HS-5 (cell line): ENCODE results near the gene SMIM1.
"Not testable (repeated sequence)": the region's sequence is repeated elsewhere in the genome, so short reads cannot be mapped to it uniquely, and the experiment has no call there.

Experiments
- DNase-seq: peaks from one replicate; pipeline ENCODE4 v3.0.0-alpha.2; 2012; ENCODE audit warnings: low read depth

SMIM1 gene

GRCh38 chr1:3796215-3797061 is 23.9 kb downstream of the SMIM1 start, which contains the start of gene LRRC47:
Gene LRRC47, minus strand, starts transcription at chr1:3796498. Its CDS starts 22 bp downstream, at chr1:3796476.
- DNase-seq, result peak; percentile 49

- no peak for DNase-seq
Observed at GRCh38 chr1:3799976-3800685, 27.6 kb downstream of the SMIM1 start.

GRCh38 chr1:3800795-3801194 is 28.2 kb downstream of the SMIM1 start:
- DNase-seq, result not testable (repeated sequence)

- no peak for DNase-seq
Observed at GRCh38 chr1:3803905-3804626, 31.5 kb downstream of the SMIM1 start.

- not testable (repeated sequence) for DNase-seq
Observed at GRCh38 chr1:3804627-3804944, 32.0 kb downstream of the SMIM1 start.

GRCh38 chr1:3805038-3805437 is 32.5 kb downstream of the SMIM1 start:
- no peak for DNase-seq

GRCh38 chr1:3807769-3808168 is 35.2 kb downstream of the SMIM1 start:
- DNase-seq, result no peak

GRCh38 chr1:3809680-3810079 is 37.1 kb downstream of the SMIM1 start:
- no peak for DNase-seq

- DNase-seq, result not testable (repeated sequence)
Observed at GRCh38 chr1:3810149-3810761, 37.7 kb downstream of the SMIM1 start.

GRCh38 chr1:3811595-3811911 is 39.0 kb downstream of the SMIM1 start:
- DNase-seq, result no peak

- no peak for DNase-seq
Observed at GRCh38 chr1:3814065-3814464, 41.5 kb downstream of the SMIM1 start.

- no peak for DNase-seq
Observed at GRCh38 chr1:3814771-3815561, 42.4 kb downstream of the SMIM1 start.

- no peak for DNase-seq
Observed at GRCh38 chr1:3816331-3817137, 44.0 kb downstream of the SMIM1 start.

GRCh38 chr1:3817138-3817740 is 44.7 kb downstream of the SMIM1 start:
- DNase-seq, result no peak

GRCh38 chr1:3817821-3818597 is 45.5 kb downstream of the SMIM1 start:
- DNase-seq, result no peak

GRCh38 chr1:3819771-3820200 is 47.2 kb downstream of the SMIM1 start:
- DNase-seq, result no peak

GRCh38 chr1:3820316-3820715 is 47.8 kb downstream of the SMIM1 start:
- DNase-seq, result no peak

GRCh38 chr1:3821004-3821403 is 48.5 kb downstream of the SMIM1 start:
- DNase-seq, result no peak

GRCh38 chr1:3821447-3821846 is 48.9 kb downstream of the SMIM1 start:
- no peak for DNase-seq

GRCh38 chr1:3821908-3822307 is 49.4 kb downstream of the SMIM1 start:
- no peak for DNase-seq
